DND-41 (cell line): ENCODE results near the gene RHCG.

Source experiments
- ATAC-seq: fragments of 200-7000 bp; cut with Tn5 transposase; 3 replicates; pipeline ENCODE4 v1.9.1; 2021; ENCODE audit warnings: low read depth; ENCODE audit not compliant: insufficient read depth
- DNase-seq: peaks from one replicate; pipeline ENCODE4 v3.0.0-alpha.2; 2020
- H2AFZ ChIP-seq: 2 replicates; pipeline ENCODE4 v1.6.0; 2012; ENCODE audit warnings: low read depth, low read length
- H3K27ac ChIP-seq: 2 replicates; pipeline ENCODE4 v1.5.1; 2012; ENCODE audit warnings: low read length, inconsistent platforms
- H3K27me3 ChIP-seq: fragments of 200-600 bp; sonication (generic); 2 replicates; pipeline ENCODE4 v1.6.0; 2012; ENCODE audit warnings: low read length, mild to moderate bottlenecking, inconsistent platforms; ENCODE audit not compliant: insufficient read depth, poor library complexity
- H3K36me3 ChIP-seq: 2 replicates; pipeline ENCODE4 v1.5.1; 2012; ENCODE audit warnings: low read length, inconsistent platforms; ENCODE audit not compliant: insufficient read depth
- H3K4me1 ChIP-seq: 2 replicates; pipeline ENCODE4 v1.5.1; 2012; ENCODE audit warnings: mild to moderate bottlenecking, low read length; ENCODE audit not compliant: insufficient read depth
- H3K4me2 ChIP-seq: 2 replicates; pipeline ENCODE4 v1.6.0; 2012; ENCODE audit warnings: mild to moderate bottlenecking, moderate library complexity, low read length, inconsistent platforms; ENCODE audit not compliant: insufficient read depth
- H3K4me3 ChIP-seq, 2 experiments: fragments of 200-600 bp in 1 of 2; shearing (Covaris generic) in 1 of 2; 2 replicates each; pipeline ENCODE4 v1.5.1; 2012 to 2016; ENCODE audit warnings: inconsistent platforms in 2 of 2, low read length in 2 of 2, mild to moderate bottlenecking in 2 of 2, low read depth in 1 of 2, moderate library complexity in 1 of 2
- H3K79me2 ChIP-seq: 2 replicates; pipeline ENCODE4 v1.6.0; 2012; ENCODE audit warnings: low read length, inconsistent platforms; ENCODE audit not compliant: insufficient read depth
- H3K9ac ChIP-seq: 2 replicates; pipeline ENCODE4 v1.6.0; 2012; ENCODE audit warnings: low read depth, mild to moderate bottlenecking, inconsistent platforms, low read length, moderate library complexity
- H3K9me3 ChIP-seq: 2 replicates; pipeline ENCODE4 v1.5.1; 2012; ENCODE audit warnings: low read length, moderate library complexity, mild to moderate bottlenecking, inconsistent platforms; ENCODE audit not compliant: insufficient read depth, severe bottlenecking
- H4K20me1 ChIP-seq: 2 replicates; pipeline ENCODE4 v1.6.0; 2012; ENCODE audit warnings: low read length; ENCODE audit not compliant: insufficient read depth
- EZH2 ChIP-seq: IDR thresholded peaks from 3 replicates; pipeline ENCODE4 v1.6.1; 2012; ENCODE audit warnings: borderline replicate concordance, low read depth, mild to moderate bottlenecking, moderate library complexity, low read length, inconsistent platforms; ENCODE audit not compliant: severe bottlenecking
- TF ChIP-seq, protein P1 (sequence below): IDR thresholded peaks from 2 replicates; pipeline ENCODE4 v1.5.1; 2012; ENCODE audit warnings: borderline replicate concordance, low read length, moderate library complexity, mild to moderate bottlenecking; ENCODE audit not compliant: poor library complexity, severe bottlenecking; ENCODE audit errors: extremely low read depth

The RHCG gene

DNA sequence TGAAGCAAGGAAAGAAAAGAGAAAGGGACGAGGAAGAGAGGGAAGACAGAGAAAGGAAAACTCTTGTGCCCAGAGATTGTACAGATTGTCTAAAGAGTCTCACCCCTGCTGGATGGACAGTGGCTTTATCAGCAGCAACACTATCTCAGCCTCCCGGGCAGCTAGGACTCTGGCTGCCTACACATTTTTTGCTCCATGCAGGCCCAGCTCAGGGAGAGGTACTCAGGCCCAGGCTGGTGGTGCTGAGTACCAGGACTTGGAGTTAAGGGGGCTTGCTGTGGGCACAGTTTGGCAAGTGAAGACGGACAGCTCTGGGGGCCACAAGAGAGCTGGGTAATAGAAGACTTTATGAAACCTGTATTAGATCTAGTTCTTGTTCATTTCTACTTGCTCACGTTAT, 19.1 kb upstream of the RHCG start:
- H2AFZ ChIP-seq, result no peak overlapping the region
- H3K4me2 ChIP-seq, result no peak overlapping the region
- H3K9me3 ChIP-seq, result no peaks in the 10 kb centered on the region
- peaks cover 8% of the 10 kb centered on the region for H3K27me3 ChIP-seq
- H4K20me1 ChIP-seq, result no peaks in the 10 kb centered on the region
- no peaks in the 10 kb centered on the region for H3K36me3 ChIP-seq
- H3K9ac ChIP-seq, result no peak overlapping the region
- no peak for DNase-seq
- ATAC-seq, result no peak
- H3K4me3 ChIP-seq, result no peak overlapping the region
- H3K27ac ChIP-seq, result no peak overlapping the region
- H3K79me2 ChIP-seq, result no peaks in the 10 kb centered on the region
- H3K4me1 ChIP-seq, result no peaks in the 10 kb centered on the region
- TF ChIP-seq, protein P1, sequence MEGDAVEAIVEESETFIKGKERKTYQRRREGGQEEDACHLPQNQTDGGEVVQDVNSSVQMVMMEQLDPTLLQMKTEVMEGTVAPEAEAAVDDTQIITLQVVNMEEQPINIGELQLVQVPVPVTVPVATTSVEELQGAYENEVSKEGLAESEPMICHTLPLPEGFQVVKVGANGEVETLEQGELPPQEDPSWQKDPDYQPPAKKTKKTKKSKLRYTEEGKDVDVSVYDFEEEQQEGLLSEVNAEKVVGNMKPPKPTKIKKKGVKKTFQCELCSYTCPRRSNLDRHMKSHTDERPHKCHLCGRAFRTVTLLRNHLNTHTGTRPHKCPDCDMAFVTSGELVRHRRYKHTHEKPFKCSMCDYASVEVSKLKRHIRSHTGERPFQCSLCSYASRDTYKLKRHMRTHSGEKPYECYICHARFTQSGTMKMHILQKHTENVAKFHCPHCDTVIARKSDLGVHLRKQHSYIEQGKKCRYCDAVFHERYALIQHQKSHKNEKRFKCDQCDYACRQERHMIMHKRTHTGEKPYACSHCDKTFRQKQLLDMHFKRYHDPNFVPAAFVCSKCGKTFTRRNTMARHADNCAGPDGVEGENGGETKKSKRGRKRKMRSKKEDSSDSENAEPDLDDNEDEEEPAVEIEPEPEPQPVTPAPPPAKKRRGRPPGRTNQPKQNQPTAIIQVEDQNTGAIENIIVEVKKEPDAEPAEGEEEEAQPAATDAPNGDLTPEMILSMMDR, result no peak
- TF ChIP-seq EZH2, result no peak

DNA sequence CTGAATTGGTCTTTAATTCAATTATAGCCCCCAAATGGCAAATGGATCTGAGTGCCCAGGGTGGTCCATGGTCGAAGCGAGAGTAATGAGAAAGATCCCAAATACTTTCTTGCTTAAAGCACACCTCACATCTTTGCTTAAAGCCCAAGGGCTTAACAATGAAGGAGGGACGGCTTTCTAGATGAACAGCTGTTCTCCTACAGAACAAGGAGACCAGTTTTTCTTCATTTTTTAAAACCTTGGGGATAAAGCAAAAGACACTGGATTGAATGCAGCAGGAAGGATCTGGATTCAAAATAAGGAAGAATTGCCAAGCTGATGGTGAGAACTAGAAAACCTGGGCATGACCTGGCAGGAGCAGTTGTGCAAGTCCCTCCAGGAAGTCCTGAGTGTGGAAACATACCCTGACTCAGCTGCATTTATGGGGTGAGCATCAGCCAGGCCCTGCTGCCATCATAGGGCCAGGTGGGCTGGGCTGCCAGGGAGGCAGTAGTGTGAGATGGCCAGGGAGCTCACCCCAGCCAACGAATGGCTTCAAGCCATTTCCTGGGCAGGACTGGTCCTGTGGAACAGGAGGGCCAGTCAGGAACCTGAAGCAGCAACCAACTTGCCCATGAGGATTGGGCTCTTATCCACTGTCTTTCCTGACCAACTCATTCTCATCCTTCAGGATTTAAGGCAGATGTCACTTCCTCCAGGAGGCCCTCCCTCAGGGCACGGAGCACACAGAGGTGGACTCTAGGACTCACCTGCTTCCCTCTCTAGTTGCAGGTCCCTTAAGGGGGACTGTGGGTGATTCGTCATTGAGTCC, 18.4 kb upstream of the RHCG start:
- no peak overlapping the region for H3K9ac ChIP-seq
- ATAC-seq, result no peak
- H3K27me3 ChIP-seq, result peaks cover 8% of the 10 kb centered on the region
- no peaks in the 10 kb centered on the region for H3K9me3 ChIP-seq
- no peaks in the 10 kb centered on the region for H3K79me2 ChIP-seq
- no peaks in the 10 kb centered on the region for H3K36me3 ChIP-seq
- no peak for DNase-seq
- H3K4me3 ChIP-seq, result no peak overlapping the region
- H3K4me2 ChIP-seq, result no peak overlapping the region
- H3K4me1 ChIP-seq, result no peaks in the 10 kb centered on the region
- no peak overlapping the region for H2AFZ ChIP-seq
- TF ChIP-seq, protein P1, result no peak
- no peak for TF ChIP-seq EZH2
- H3K27ac ChIP-seq, result no peak overlapping the region
- no peaks in the 10 kb centered on the region for H4K20me1 ChIP-seq

DNA sequence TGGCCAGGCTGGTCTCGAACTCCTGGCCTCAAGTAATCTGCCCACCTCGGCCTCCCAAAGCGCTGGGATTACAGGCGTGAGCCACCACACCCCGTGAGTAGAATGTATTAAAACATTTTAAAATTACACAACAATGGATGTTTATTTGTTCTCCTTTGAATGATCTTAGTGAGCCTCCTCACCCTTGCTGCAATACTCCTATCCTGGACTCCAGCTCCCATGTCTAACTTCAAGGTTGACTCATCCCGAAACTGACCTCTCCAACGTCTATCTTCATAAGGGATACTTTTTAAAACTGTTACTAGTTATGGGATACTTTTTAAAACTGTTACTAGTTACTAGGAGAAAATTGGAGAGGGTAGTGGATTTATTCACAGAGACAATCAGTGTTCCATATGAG, 17.8 kb upstream of the RHCG start:
- no peak overlapping the region for H2AFZ ChIP-seq
- H3K4me2 ChIP-seq, result no peak overlapping the region
- H3K79me2 ChIP-seq, result no peaks in the 10 kb centered on the region
- no peak overlapping the region for H3K4me3 ChIP-seq
- DNase-seq, result no peak
- H3K27me3 ChIP-seq, result peaks cover 8% of the 10 kb centered on the region
- no peaks in the 10 kb centered on the region for H3K36me3 ChIP-seq
- no peaks in the 10 kb centered on the region for H3K4me1 ChIP-seq
- no peak overlapping the region for H3K27ac ChIP-seq
- H3K9ac ChIP-seq, result no peak overlapping the region
- TF ChIP-seq EZH2, result no peak
- TF ChIP-seq, protein P1, result no peak
- H3K9me3 ChIP-seq, result no peaks in the 10 kb centered on the region
- no peaks in the 10 kb centered on the region for H4K20me1 ChIP-seq
- ATAC-seq, result no peak
